Measurements from ENCODE around the gene CCDC137.
A peak's percentile ranks its signal among the peaks of the same experiment; 100 is the strongest.
"Not testable (repeated sequence)": the region's sequence is repeated elsewhere in the genome, so short reads cannot be mapped to it uniquely, and the experiment has no call there.

Gene CCDC137

GRCh38 chr17:81650951-81651350, 15.6 kb upstream of the CCDC137 start:
- H3K4me3 ChIP-seq (ENCODE audit: low read depth, low read length): no peak overlapping the region

GRCh38 chr17:81651692-81652091, 14.8 kb upstream of the CCDC137 start:
- no peak overlapping the region for H3K4me3 ChIP-seq (ENCODE audit: low read depth, low read length)

GRCh38 chr17:81652906-81653771, 13.4 kb upstream of the CCDC137 start:
- no peak overlapping the region for H3K4me3 ChIP-seq (ENCODE audit: low read depth, low read length)

GRCh38 chr17:81655378-81656117, 11.0 kb upstream of the CCDC137 start:
- no peak overlapping the region for H3K4me3 ChIP-seq (ENCODE audit: low read depth, low read length)

GRCh38 chr17:81656118-81656743, 10.3 kb upstream of the CCDC137 start, which contains the start of gene PDE6G:
PDE6G (minus strand) TSS chr17:81656542; CDS start chr17:81653305, 3,237 bp downstream.
- H3K4me3 ChIP-seq (ENCODE audit: low read depth, low read length): no peak within 1 kb of the TSS

- no peak overlapping the region for H3K4me3 ChIP-seq (ENCODE audit: low read depth, low read length)
Observed at GRCh38 chr17:81656835-81657234, 9.7 kb upstream of the CCDC137 start.

- H3K4me3 ChIP-seq (ENCODE audit: low read depth, low read length): no peak overlapping the region
Observed at GRCh38 chr17:81659038-81659437, 7.5 kb upstream of the CCDC137 start.

- H3K4me3 ChIP-seq (ENCODE audit: low read depth, low read length): no peak overlapping the region
Observed at GRCh38 chr17:81660441-81660840, 6.1 kb upstream of the CCDC137 start.

GRCh38 chr17:81662002-81662401, 4.5 kb upstream of the CCDC137 start:
- no peak overlapping the region for H3K4me3 ChIP-seq (ENCODE audit: low read depth, low read length)

GRCh38 chr17:81664051-81664470, 2.5 kb upstream of the CCDC137 start:
- H3K4me3 ChIP-seq (ENCODE audit: low read depth, low read length): no peak overlapping the region

GRCh38 chr17:81665205-81666091, 1.1 kb upstream of the CCDC137 start:
- H3K4me3 ChIP-seq (ENCODE audit: low read depth, low read length): peak overlapping the region; percentile 62

- peak overlapping the region; percentile 62 for H3K4me3 ChIP-seq (ENCODE audit: low read depth, low read length)
Observed at GRCh38 chr17:81666092-81666341, 520 bp upstream of the CCDC137 start.

GRCh38 chr17:81667754-81668153, 1.2 kb downstream of the CCDC137 start:
- no peak overlapping the region for H3K4me3 ChIP-seq (ENCODE audit: low read depth, low read length)

GRCh38 chr17:81672504-81672903, 6.0 kb downstream of the CCDC137 start:
- no peak overlapping the region for H3K4me3 ChIP-seq (ENCODE audit: low read depth, low read length)

- no peak overlapping the region for H3K4me3 ChIP-seq (ENCODE audit: low read depth, low read length)
Observed at GRCh38 chr17:81672954-81673353, 6.4 kb downstream of the CCDC137 start.

GRCh38 chr17:81673561-81674258, 7.2 kb downstream of the CCDC137 start:
- no peak overlapping the region for H3K4me3 ChIP-seq (ENCODE audit: low read depth, low read length)

GRCh38 chr17:81675515-81676221, 9.1 kb downstream of the CCDC137 start:
- H3K4me3 ChIP-seq (ENCODE audit: low read depth, low read length): not testable (repeated sequence)

GRCh38 chr17:81676906-81677305, 10.4 kb downstream of the CCDC137 start:
- no peak overlapping the region for H3K4me3 ChIP-seq (ENCODE audit: low read depth, low read length)

GRCh38 chr17:81680150-81680549, 13.6 kb downstream of the CCDC137 start:
- H3K4me3 ChIP-seq (ENCODE audit: low read depth, low read length): no peak overlapping the region

GRCh38 chr17:81681672-81682071, 15.1 kb downstream of the CCDC137 start:
- H3K4me3 ChIP-seq (ENCODE audit: low read depth, low read length): no peak overlapping the region
